ENCODE data around the gene PPP2R5C. TPM values are rescaled to one million over a fixed set of nuclear protein-coding genes. Genes with fewer than 3 reads are reported as not detected.

Gene PPP2R5C
- total RNA-seq, 1 donor from 2014 or later: 170 TPM

GRCh38 chr14:101820283-101820798 lies 58.8 kb downstream of the PPP2R5C start:
- Mint-ChIP-seq H3K9me3 (no peaks in the 10 kb centered on the region), H3K27ac (peak overlapping the region; percentile 98), H3K36me3 (ENCODE audit: low read depth) (peaks cover 53% of the 10 kb centered on the region), H3K4me1 (ENCODE audit: low read depth) (peaks cover 78% of the 10 kb centered on the region), H3K4me3 (ENCODE audit: low read depth) (peak overlapping the region; percentile 76), H3K27me3 (ENCODE audit: low read depth) (no peaks in the 10 kb centered on the region)
- DNase-seq (ENCODE audit: low spot score): no peak
- intact Hi-C loops (cut with micrococcal nuclease): loop anchor here (5.0 kb wide), 4 partner anchors 113 to 1753 kb away; partner anchors contain the start of genes EVL, HSP90AA1 and ZNF839

- Mint-ChIP-seq H3K9me3 (no peaks in the 10 kb centered on the region), H3K4me1 (ENCODE audit: low read depth) (peaks cover 79% of the 10 kb centered on the region), H3K27ac (peak overlapping the region; percentile 97), H3K4me3 (ENCODE audit: low read depth) (peak overlapping the region; percentile 59), H3K27me3 (ENCODE audit: low read depth) (no peaks in the 10 kb centered on the region), H3K36me3 (ENCODE audit: low read depth) (peaks cover 53% of the 10 kb centered on the region)
- DNase-seq (ENCODE audit: low spot score): peak; percentile 42
- intact Hi-C loops (cut with micrococcal nuclease): loop anchor here (5.0 kb wide), 4 partner anchors 114 to 1754 kb away; partner anchors contain the start of genes EVL, HSP90AA1 and ZNF839
These were observed 60.0 kb downstream of the PPP2R5C start for GRCh38 chr14:101821528-101821927.

- peak overlapping the region; percentile 75 for H3K4me3 Mint-ChIP-seq (ENCODE audit: low read depth)
- no peaks in the 10 kb centered on the region for H3K9me3 Mint-ChIP-seq
- peaks cover 82% of the 10 kb centered on the region for H3K4me1 Mint-ChIP-seq (ENCODE audit: low read depth)
- peaks cover 52% of the 10 kb centered on the region for H3K36me3 Mint-ChIP-seq (ENCODE audit: low read depth)
- no peaks in the 10 kb centered on the region for H3K27me3 Mint-ChIP-seq (ENCODE audit: low read depth)
- DNase-seq (ENCODE audit: low spot score): no peak
- peak overlapping the region; percentile 97 for H3K27ac Mint-ChIP-seq
- intact Hi-C loops (cut with micrococcal nuclease): loop anchor here (1.0 to 5.0 kb wide), 9 partner anchors 8 to 1756 kb away; partner anchors contain the start of genes EVL, HSP90AA1 and ZNF839
These were observed 61.6 kb downstream of the PPP2R5C start for GRCh38 chr14:101823066-101823465.

GRCh38 chr14:101823511-101824120 lies 62.1 kb downstream of the PPP2R5C start:
- intact Hi-C loops (cut with micrococcal nuclease): loop anchor here (1.0 to 5.0 kb wide), 9 partner anchors 8 to 1756 kb away; partner anchors contain the start of genes EVL, HSP90AA1 and ZNF839
- peak overlapping the region; percentile 97 for H3K27ac Mint-ChIP-seq
- peaks cover 80% of the 10 kb centered on the region for H3K4me1 Mint-ChIP-seq (ENCODE audit: low read depth)
- peaks cover 54% of the 10 kb centered on the region for H3K36me3 Mint-ChIP-seq (ENCODE audit: low read depth)
- no peaks in the 10 kb centered on the region for H3K27me3 Mint-ChIP-seq (ENCODE audit: low read depth)
- no peaks in the 10 kb centered on the region for H3K9me3 Mint-ChIP-seq
- DNase-seq (ENCODE audit: low spot score): peak; percentile 75
- peak overlapping the region; percentile 75 for H3K4me3 Mint-ChIP-seq (ENCODE audit: low read depth)

GRCh38 chr14:101824339-101824727 lies 62.8 kb downstream of the PPP2R5C start:
- DNase-seq (ENCODE audit: low spot score): no peak
- H3K4me3 Mint-ChIP-seq (ENCODE audit: low read depth): peak overlapping the region; percentile 75
- no peaks in the 10 kb centered on the region for H3K27me3 Mint-ChIP-seq (ENCODE audit: low read depth)
- H3K36me3 Mint-ChIP-seq (ENCODE audit: low read depth): peaks cover 53% of the 10 kb centered on the region
- intact Hi-C loops (cut with micrococcal nuclease): loop anchor here (5.0 kb wide), 4 partner anchors 117 to 1757 kb away; partner anchors contain the start of genes EVL, HSP90AA1 and ZNF839
- peaks cover 78% of the 10 kb centered on the region for H3K4me1 Mint-ChIP-seq (ENCODE audit: low read depth)
- H3K27ac Mint-ChIP-seq: peak overlapping the region; percentile 97
- H3K9me3 Mint-ChIP-seq: no peaks in the 10 kb centered on the region

- Mint-ChIP-seq H3K4me3 (ENCODE audit: low read depth) (peak overlapping the region; percentile 75), H3K9me3 (no peaks in the 10 kb centered on the region), H3K27ac (peak overlapping the region; percentile 97), H3K4me1 (ENCODE audit: low read depth) (peaks cover 74% of the 10 kb centered on the region), H3K36me3 (ENCODE audit: low read depth) (peaks cover 51% of the 10 kb centered on the region), H3K27me3 (ENCODE audit: low read depth) (no peaks in the 10 kb centered on the region)
- intact Hi-C loops (cut with micrococcal nuclease): no loop called here
- DNase-seq (ENCODE audit: low spot score): no peak
These were observed 64.3 kb downstream of the PPP2R5C start for GRCh38 chr14:101825797-101826196.

- Mint-ChIP-seq H3K9me3 (no peaks in the 10 kb centered on the region), H3K36me3 (ENCODE audit: low read depth) (peaks cover 49% of the 10 kb centered on the region), H3K27me3 (ENCODE audit: low read depth) (no peaks in the 10 kb centered on the region), H3K27ac (peak overlapping the region; percentile 97), H3K4me3 (ENCODE audit: low read depth) (peak overlapping the region; percentile 75), H3K4me1 (ENCODE audit: low read depth) (peaks cover 72% of the 10 kb centered on the region)
- intact Hi-C loops (cut with micrococcal nuclease): no loop called here
- no peak for DNase-seq (ENCODE audit: low spot score)
These were observed 64.8 kb downstream of the PPP2R5C start for GRCh38 chr14:101826351-101826750.

GRCh38 chr14:101827286-101827685 lies 65.8 kb downstream of the PPP2R5C start:
- Mint-ChIP-seq H3K27ac (peak overlapping the region; percentile 66), H3K9me3 (no peaks in the 10 kb centered on the region), H3K4me3 (ENCODE audit: low read depth) (no peak overlapping the region), H3K27me3 (ENCODE audit: low read depth) (no peaks in the 10 kb centered on the region), H3K4me1 (ENCODE audit: low read depth) (peaks cover 69% of the 10 kb centered on the region), H3K36me3 (ENCODE audit: low read depth) (peaks cover 53% of the 10 kb centered on the region)
- intact Hi-C loops (cut with micrococcal nuclease): no loop called here
- DNase-seq (ENCODE audit: low spot score): no peak

GRCh38 chr14:101828046-101828445 lies 66.5 kb downstream of the PPP2R5C start:
- no peaks in the 10 kb centered on the region for H3K27me3 Mint-ChIP-seq (ENCODE audit: low read depth)
- peak overlapping the region; percentile 66 for H3K27ac Mint-ChIP-seq
- H3K4me3 Mint-ChIP-seq (ENCODE audit: low read depth): no peak overlapping the region

GRCh38 chr14:101830271-101830670 lies 68.8 kb downstream of the PPP2R5C start:
- peak overlapping the region; percentile 30 for H3K27ac Mint-ChIP-seq
- no peak overlapping the region for H3K4me3 Mint-ChIP-seq (ENCODE audit: low read depth)
- H3K9me3 Mint-ChIP-seq: no peaks in the 10 kb centered on the region
- no peaks in the 10 kb centered on the region for H3K27me3 Mint-ChIP-seq (ENCODE audit: low read depth)
- intact Hi-C loops (cut with micrococcal nuclease): no loop called here
- peaks cover 62% of the 10 kb centered on the region for H3K36me3 Mint-ChIP-seq (ENCODE audit: low read depth)
- H3K4me1 Mint-ChIP-seq (ENCODE audit: low read depth): peaks cover 58% of the 10 kb centered on the region
- no peak for DNase-seq (ENCODE audit: low spot score)

More at GRCh38 chr14:101828046-101828445, 66.5 kb downstream of the PPP2R5C start:
- H3K36me3 Mint-ChIP-seq (ENCODE audit: low read depth): peaks cover 60% of the 10 kb centered on the region
- H3K9me3 Mint-ChIP-seq: no peaks in the 10 kb centered on the region
- no peak for DNase-seq (ENCODE audit: low spot score)
- intact Hi-C loops (cut with micrococcal nuclease): no loop called here
- H3K4me1 Mint-ChIP-seq (ENCODE audit: low read depth): peaks cover 65% of the 10 kb centered on the region

- Mint-ChIP-seq H3K4me3 (ENCODE audit: low read depth) (no peak overlapping the region), H3K27me3 (ENCODE audit: low read depth) (no peaks in the 10 kb centered on the region), H3K4me1 (ENCODE audit: low read depth) (peaks cover 51% of the 10 kb centered on the region), H3K36me3 (ENCODE audit: low read depth) (peaks cover 60% of the 10 kb centered on the region), H3K27ac (no peak overlapping the region), H3K9me3 (no peaks in the 10 kb centered on the region)
- intact Hi-C loops (cut with micrococcal nuclease): no loop called here
- DNase-seq (ENCODE audit: low spot score): no peak
These were observed 71.5 kb downstream of the PPP2R5C start for GRCh38 chr14:101833045-101833444.

- Mint-ChIP-seq H3K4me1 (ENCODE audit: low read depth) (peaks cover 54% of the 10 kb centered on the region), H3K4me3 (ENCODE audit: low read depth) (no peak overlapping the region), H3K27me3 (ENCODE audit: low read depth) (no peaks in the 10 kb centered on the region), H3K9me3 (no peaks in the 10 kb centered on the region), H3K36me3 (ENCODE audit: low read depth) (peaks cover 61% of the 10 kb centered on the region), H3K27ac (no peak overlapping the region)
- no peak for DNase-seq (ENCODE audit: low spot score)
- intact Hi-C loops (cut with micrococcal nuclease): no loop called here
These were observed 72.9 kb downstream of the PPP2R5C start for GRCh38 chr14:101834397-101834796.

All from activated T-helper 2 cell treated with anti-CD3 and anti-CD28 coated beads, Interferon-gamma antibody, Interleukin-2, Interleukin-4, amounts not matched to agents 10 μg/mL and 5 μg/mL and 100 μg/mL, durations not matched to agents 14 hours and 24 hours and 36 hours (primary cell).